Measurements from ENCODE around the gene KSR2.

KSR2 gene

GRCh38 chr12:117461732-117462131 is 507.1 kb downstream of the KSR2 start:
- no peak overlapping the region for H3K27ac ChIP-seq
- DNase-seq (ENCODE audit: low read depth, low spot score): no peak
- H3K36me3 ChIP-seq (ENCODE audit: insufficient read depth, low read length): no peaks in the 10 kb centered on the region
- H3K9ac ChIP-seq (ENCODE audit: insufficient read length): no peak overlapping the region
- H3K9me3 ChIP-seq (ENCODE audit: low read depth, low read length): no peaks in the 10 kb centered on the region
- H3K4me3 ChIP-seq: no peak overlapping the region
- TF ChIP-seq EZH2 (IDR thresholded peaks at IDR 0.05): no peak
- TF ChIP-seq FOXP2 (optimal IDR thresholded peaks at IDR 0.05; ENCODE audit: control extremely low read depth, extremely low read length, insufficient read depth): no peak
- no peak for TF ChIP-seq POLR2AphosphoS5 (IDR thresholded peaks at IDR 0.05; ENCODE audit: borderline replicate concordance, low read depth, low read length)

GRCh38 chr12:117459229-117459628 is 509.6 kb downstream of the KSR2 start:
- no peaks in the 10 kb centered on the region for H3K36me3 ChIP-seq (ENCODE audit: insufficient read depth, low read length)
- no peak for DNase-seq (ENCODE audit: low read depth, low spot score)
- no peak overlapping the region for H3K27ac ChIP-seq
- no peak overlapping the region for H3K4me3 ChIP-seq
- H3K9me3 ChIP-seq (ENCODE audit: low read depth, low read length): no peaks in the 10 kb centered on the region
- no peak overlapping the region for H3K9ac ChIP-seq (ENCODE audit: insufficient read length)
- TF ChIP-seq FOXP2 (optimal IDR thresholded peaks at IDR 0.05; ENCODE audit: control extremely low read depth, extremely low read length, insufficient read depth): no peak

DNA sequence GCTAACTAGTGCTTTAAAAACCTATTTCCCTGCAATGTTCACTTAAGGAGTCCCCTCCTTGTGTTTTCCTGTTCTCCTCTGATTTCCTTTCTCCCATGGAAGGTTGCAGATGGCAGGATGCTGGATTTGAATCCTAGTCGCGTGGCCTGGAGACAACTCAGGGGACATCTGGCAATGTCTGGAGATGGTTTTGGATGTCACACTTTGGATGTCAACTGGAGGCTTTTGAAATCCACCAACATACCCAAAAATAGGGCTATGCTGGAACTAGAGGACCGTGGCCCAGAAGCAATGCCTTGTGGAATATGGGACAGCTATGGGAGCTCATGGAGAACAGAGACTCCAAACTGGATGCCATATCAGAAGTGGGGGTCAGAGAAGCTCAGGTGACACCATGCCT is 511.6 kb downstream of the KSR2 start:
- TF ChIP-seq EZH2 (IDR thresholded peaks at IDR 0.05): no peak
- TF ChIP-seq POLR2AphosphoS5 (IDR thresholded peaks at IDR 0.05; ENCODE audit: borderline replicate concordance, low read depth, low read length): no peak
- no peak for TF ChIP-seq FOXP2 (optimal IDR thresholded peaks at IDR 0.05; ENCODE audit: control extremely low read depth, extremely low read length, insufficient read depth)
- Histone ChIP-seq H3K27ac (no peak overlapping the region), H3K4me3 (no peak overlapping the region), H3K9ac (ENCODE audit: insufficient read length) (no peak overlapping the region), H3K9me3 (ENCODE audit: low read depth, low read length) (0 out of 2 replicates have a peak, but pooled peaks cover 4% of the 10 kb centered on the region), H3K36me3 (ENCODE audit: insufficient read depth, low read length) (no peaks in the 10 kb centered on the region)
- DNase-seq (ENCODE audit: low read depth, low spot score): no peak

DNA sequence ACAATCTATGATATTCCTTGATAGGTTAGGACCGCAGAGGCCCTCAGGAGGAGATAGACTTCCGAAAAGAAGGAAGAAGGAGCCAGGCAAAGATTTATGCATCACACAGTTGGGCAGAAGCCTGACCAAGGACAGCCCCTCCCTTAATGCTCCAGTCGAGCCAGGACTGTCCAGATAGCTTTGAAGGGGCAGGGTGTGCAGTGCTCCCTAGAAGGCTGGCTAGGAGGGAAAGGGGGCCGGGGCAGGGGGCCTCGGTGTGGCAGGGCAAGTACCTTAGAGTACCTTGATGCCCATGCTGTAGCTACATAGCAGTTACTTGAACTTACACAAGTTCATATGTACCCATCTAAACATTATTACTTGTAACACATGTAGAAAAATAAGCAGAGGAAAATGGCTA is 512.7 kb downstream of the KSR2 start:
- TF ChIP-seq POLR2AphosphoS5 (IDR thresholded peaks at IDR 0.05; ENCODE audit: borderline replicate concordance, low read depth, low read length) (no peak), FOXP2 (optimal IDR thresholded peaks at IDR 0.05; ENCODE audit: control extremely low read depth, extremely low read length, insufficient read depth) (no peak), EZH2 (IDR thresholded peaks at IDR 0.05) (no peak)
- Histone ChIP-seq H3K36me3 (ENCODE audit: insufficient read depth, low read length) (no peaks in the 10 kb centered on the region), H3K27ac (no peak overlapping the region), H3K9me3 (ENCODE audit: low read depth, low read length) (0 out of 2 replicates have a peak, but pooled peaks cover 4% of the 10 kb centered on the region), H3K4me3 (no peak overlapping the region), H3K9ac (ENCODE audit: insufficient read length) (no peak overlapping the region)
- no peak for DNase-seq (ENCODE audit: low read depth, low spot score)

DNA sequence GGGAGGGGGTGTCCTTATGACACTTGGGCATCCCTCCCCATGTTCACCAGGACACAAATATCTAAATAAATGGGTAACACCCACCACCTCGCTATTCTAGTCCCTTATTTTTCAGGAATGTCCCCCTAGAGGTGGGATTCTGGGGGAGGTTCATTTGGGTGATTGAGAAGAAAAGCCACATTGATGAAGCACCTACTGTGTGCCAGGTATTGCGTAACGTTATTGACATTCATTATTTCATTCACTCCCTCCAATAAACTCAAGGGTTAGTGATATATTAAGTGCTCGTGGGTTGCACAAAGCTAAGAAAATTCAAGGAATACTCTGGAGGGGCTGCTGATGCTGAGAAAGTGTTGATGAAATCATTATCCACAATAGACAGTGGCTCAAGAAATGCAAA is 514.8 kb downstream of the KSR2 start:
- H3K9ac ChIP-seq (ENCODE audit: insufficient read length): no peak overlapping the region
- 0 out of 2 replicates have a peak, but pooled peaks cover 4% of the 10 kb centered on the region for H3K9me3 ChIP-seq (ENCODE audit: low read depth, low read length)
- H3K27ac ChIP-seq: no peak overlapping the region
- no peak overlapping the region for H3K4me3 ChIP-seq
- H3K36me3 ChIP-seq (ENCODE audit: insufficient read depth, low read length): no peaks in the 10 kb centered on the region
- no peak for TF ChIP-seq POLR2AphosphoS5 (IDR thresholded peaks at IDR 0.05; ENCODE audit: borderline replicate concordance, low read depth, low read length)
- DNase-seq (ENCODE audit: low read depth, low spot score): no peak

- no peak overlapping the region for H3K9ac ChIP-seq (ENCODE audit: insufficient read length)
- no peaks in the 10 kb centered on the region for H3K36me3 ChIP-seq (ENCODE audit: insufficient read depth, low read length)
- H3K9me3 ChIP-seq (ENCODE audit: low read depth, low read length): 0 out of 2 replicates have a peak, but pooled peaks cover 4% of the 10 kb centered on the region
- no peak for TF ChIP-seq FOXP2 (optimal IDR thresholded peaks at IDR 0.05; ENCODE audit: control extremely low read depth, extremely low read length, insufficient read depth)
- no peak for TF ChIP-seq POLR2AphosphoS5 (IDR thresholded peaks at IDR 0.05; ENCODE audit: borderline replicate concordance, low read depth, low read length)
- TF ChIP-seq EZH2 (IDR thresholded peaks at IDR 0.05): no peak
- DNase-seq (ENCODE audit: low read depth, low spot score): no peak
- no peak overlapping the region for H3K27ac ChIP-seq
- H3K4me3 ChIP-seq: no peak overlapping the region
Measured at GRCh38 chr12:117452112-117452511, 516.7 kb downstream of the KSR2 start.

- Histone ChIP-seq H3K4me3 (no peak overlapping the region), H3K9me3 (ENCODE audit: low read depth, low read length) (0 out of 2 replicates have a peak, but pooled peaks cover 4% of the 10 kb centered on the region), H3K9ac (ENCODE audit: insufficient read length) (no peak overlapping the region), H3K27ac (no peak overlapping the region), H3K36me3 (ENCODE audit: insufficient read depth, low read length) (no peaks in the 10 kb centered on the region)
- no peak for DNase-seq (ENCODE audit: low read depth, low spot score)
- no peak for TF ChIP-seq FOXP2 (optimal IDR thresholded peaks at IDR 0.05; ENCODE audit: control extremely low read depth, extremely low read length, insufficient read depth)
- TF ChIP-seq POLR2AphosphoS5 (IDR thresholded peaks at IDR 0.05; ENCODE audit: borderline replicate concordance, low read depth, low read length): no peak
- no peak for TF ChIP-seq EZH2 (IDR thresholded peaks at IDR 0.05)
Measured at GRCh38 chr12:117450209-117450608, 518.6 kb downstream of the KSR2 start.

DNA sequence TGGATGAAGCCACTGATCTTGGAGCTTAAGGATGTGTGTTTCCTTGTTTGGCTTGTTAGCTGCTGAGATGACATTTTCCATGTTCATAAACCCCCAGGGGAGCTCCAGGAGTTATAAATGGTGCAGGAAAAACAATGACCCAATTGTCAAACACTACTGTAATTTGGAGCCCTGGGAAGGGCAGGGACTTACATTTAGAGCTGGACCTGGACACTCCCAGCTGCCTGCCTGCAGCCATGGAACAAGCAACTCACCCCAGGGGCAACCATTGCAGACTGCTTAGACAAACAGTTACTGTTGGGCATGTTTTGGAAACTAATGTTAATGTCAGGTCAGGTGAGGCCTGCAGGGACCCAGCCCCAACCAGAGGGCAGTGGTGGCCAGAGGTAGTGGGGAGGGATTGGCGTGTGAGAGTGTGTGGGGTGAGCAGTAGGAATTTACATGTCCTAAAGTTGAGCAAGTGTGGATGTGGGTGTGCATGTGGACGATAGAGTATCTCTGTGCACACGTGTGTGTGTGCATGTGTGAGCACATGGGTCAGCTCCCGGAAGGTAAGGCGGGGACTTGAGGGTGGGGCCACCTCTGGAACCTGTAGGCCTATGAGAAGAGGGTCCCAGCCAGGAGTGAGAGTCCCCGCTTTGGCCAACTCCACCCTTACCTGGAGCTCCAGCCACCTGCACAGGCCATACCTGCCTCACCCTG is 521.0 kb downstream of the KSR2 start:
- no peak overlapping the region for H3K4me3 ChIP-seq
- H3K9me3 ChIP-seq (ENCODE audit: low read depth, low read length): 0 out of 2 replicates have a peak, but pooled peaks cover 3% of the 10 kb centered on the region
- H3K27ac ChIP-seq: no peak overlapping the region
- DNase-seq (ENCODE audit: low read depth, low spot score): no peak
- no peaks in the 10 kb centered on the region for H3K36me3 ChIP-seq (ENCODE audit: insufficient read depth, low read length)
- TF ChIP-seq FOXP2 (optimal IDR thresholded peaks at IDR 0.05; ENCODE audit: control extremely low read depth, extremely low read length, insufficient read depth): no peak
- no peak for TF ChIP-seq EZH2 (IDR thresholded peaks at IDR 0.05)
- TF ChIP-seq POLR2AphosphoS5 (IDR thresholded peaks at IDR 0.05; ENCODE audit: borderline replicate concordance, low read depth, low read length): no peak
- no peak overlapping the region for H3K9ac ChIP-seq (ENCODE audit: insufficient read length)

DNA sequence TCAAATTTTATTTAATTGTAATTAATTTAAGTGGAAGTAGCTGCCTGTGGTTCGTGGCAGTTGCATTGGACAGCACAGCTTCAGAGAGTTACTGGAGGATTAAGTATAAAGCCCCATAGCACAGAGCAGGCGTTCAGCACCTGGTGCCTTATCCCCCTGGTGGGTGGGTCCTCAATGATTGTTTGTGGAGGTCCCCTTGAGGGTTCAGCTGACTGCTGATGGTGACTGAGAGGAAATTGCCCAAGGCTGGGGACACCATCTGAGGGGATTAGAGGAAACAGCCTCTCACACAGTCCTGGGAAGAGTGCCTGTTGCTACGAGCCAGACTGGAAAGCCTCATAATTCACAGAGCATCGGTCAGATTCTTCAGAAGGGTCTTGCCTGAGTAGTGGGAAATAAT is 524.0 kb downstream of the KSR2 start:
- no peaks in the 10 kb centered on the region for H3K36me3 ChIP-seq (ENCODE audit: insufficient read depth, low read length)
- TF ChIP-seq EZH2 (IDR thresholded peaks at IDR 0.05) (no peak), FOXP2 (optimal IDR thresholded peaks at IDR 0.05; ENCODE audit: control extremely low read depth, extremely low read length, insufficient read depth) (no peak), POLR2AphosphoS5 (IDR thresholded peaks at IDR 0.05; ENCODE audit: borderline replicate concordance, low read depth, low read length) (no peak)
- no peak for DNase-seq (ENCODE audit: low read depth, low spot score)
- no peak overlapping the region for H3K4me3 ChIP-seq
- no peak overlapping the region for H3K27ac ChIP-seq
- no peaks in the 10 kb centered on the region for H3K9me3 ChIP-seq (ENCODE audit: low read depth, low read length)
- H3K9ac ChIP-seq (ENCODE audit: insufficient read length): no peak overlapping the region

Data from SK-N-MC (cell line).